A673 (cell line): ENCODE measurements around the gene ODAM. TPM values are rescaled to one million over a fixed set of nuclear protein-coding genes. Genes with fewer than 3 reads are reported as not detected.

ENCODE experiments used
- BruUV-seq: library from RNA; stranded (reverse); fragments of 400-500 nt; replicated peaks from 2 replicates; lab custom pipeline; 2021; lab: Mats Ljungman, UMichigan
- CTCF ChIA-PET: fragments of 300-600 bp; sonication (Branson Sonifier 250); formaldehyde crosslinking; loops from one replicate; lab custom pipeline; 2022; ENCODE audit warnings: antibody characterized with exemption; lab: Charles Lee
- POLR2A ChIA-PET: fragments of 300-600 bp; sonication (Branson Sonifier 250); formaldehyde crosslinking; loops from one replicate; lab custom pipeline; 2022; ENCODE audit warnings: antibody characterized with exemption; ENCODE audit not compliant: low non-redundant PET; lab: Charles Lee
- DNase-seq: peaks from one replicate; pipeline ENCODE4 v3.0.0-alpha.2; 2015; ENCODE audit warnings: low spot score
- H3K27ac ChIP-seq: fragments of 200-600 bp; sonication (generic); 2 replicates; pipeline ENCODE4 v1.5.1; 2016; ENCODE audit warnings: mixed run types, low read depth, mild to moderate bottlenecking, mixed read lengths, antibody characterized with exemption, low read length; ENCODE audit not compliant: poor library complexity, severe bottlenecking
- H3K27me3 ChIP-seq: fragments of 200-600 bp; sonication (generic); replicated peaks from 2 replicates; pipeline ENCODE4 v1.6.1; 2017; ENCODE audit warnings: mixed run types, low read depth, mild to moderate bottlenecking, mixed read lengths, antibody characterized with exemption, low read length; ENCODE audit not compliant: insufficient read depth, poor library complexity
- H3K36me3 ChIP-seq: fragments of 200-600 bp; sonication (generic); 2 replicates; pipeline ENCODE4 v1.6.1; 2016; ENCODE audit warnings: mixed run types, mild to moderate bottlenecking, mixed read lengths, antibody characterized with exemption, low read length; ENCODE audit not compliant: insufficient read depth, poor library complexity, severe bottlenecking
- H3K4me1 ChIP-seq: fragments of 200-600 bp; sonication (generic); 2 replicates; pipeline ENCODE4 v1.6.1; 2017; ENCODE audit warnings: mixed run types, mild to moderate bottlenecking, mixed read lengths, antibody characterized with exemption, low read length; ENCODE audit not compliant: insufficient read depth, poor library complexity, severe bottlenecking
- H3K4me3 ChIP-seq: fragments of 200-600 bp; sonication (generic); 2 replicates; pipeline ENCODE4 v1.5.1; 2016; ENCODE audit warnings: low read depth, mixed run types, mild to moderate bottlenecking, mixed read lengths, low read length; ENCODE audit not compliant: poor library complexity, severe bottlenecking
- H3K9me3 ChIP-seq: fragments of 200-600 bp; sonication (generic); 2 replicates; pipeline ENCODE4 v1.6.1; 2016; ENCODE audit warnings: mixed run types, low read depth, mild to moderate bottlenecking, mixed read lengths, antibody characterized with exemption, low read length; ENCODE audit not compliant: poor library complexity, severe bottlenecking
- EZH2 ChIP-seq: fragments of 200-600 bp; sonication (generic); IDR thresholded peaks from 2 replicates; pipeline ENCODE4 v1.6.1; 2017; ENCODE audit warnings: borderline replicate concordance, low read depth, mild to moderate bottlenecking, mixed read lengths, antibody characterized with exemption, low read length; ENCODE audit not compliant: poor library complexity, severe bottlenecking
- intact Hi-C: fragments of 100-400 bp; cut with micrococcal nuclease; formaldehyde crosslinking; loops from one replicate; pipeline ENCODE4 v1.10.0; 2022; ENCODE audit not compliant: unreplicated experiment
- total RNA-seq: library from RNA; stranded (reverse); gene quantifications from 2 replicates; pipeline ENCODE4 v1.2.3, GENCODE V29; 2021
- TF ChIP-seq, protein P1 (sequence below): fragments of 300-800, 200-600 bp; sonication (generic); conservative IDR thresholded peaks from 2 replicates; pipeline ENCODE4 v1.5.1; 2017; ENCODE audit warnings: low read depth, mild to moderate bottlenecking, antibody characterized with exemption, low read length, moderate library complexity, mixed read lengths

ODAM gene
- total RNA-seq, 1 experiment from 2014 or later: not detected

DNA sequence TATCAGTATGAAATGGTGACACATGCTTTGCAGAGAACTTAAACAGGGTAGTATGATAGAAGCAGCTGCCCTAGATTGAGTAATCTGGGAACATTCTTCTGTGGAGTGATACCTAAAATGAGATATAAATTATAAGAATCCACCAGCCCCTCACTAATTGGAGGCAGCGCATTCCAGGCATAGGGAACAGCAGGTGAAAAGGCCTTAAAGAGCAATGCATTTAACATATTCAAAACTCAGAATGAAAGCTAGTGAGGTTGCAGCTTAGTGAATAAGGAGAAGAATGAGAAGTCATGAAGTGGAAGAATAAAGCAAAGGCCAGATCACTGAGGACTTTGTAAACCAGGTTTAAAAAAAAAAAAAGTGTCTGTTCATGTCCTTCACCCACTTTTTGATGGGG, 4.9 kb upstream of the ODAM start:
- H3K36me3 ChIP-seq: no peaks in the 10 kb centered on the region
- no peaks in the 10 kb centered on the region for H3K27me3 ChIP-seq
- ChIA-PET CTCF (no interaction called here), POLR2A (no interaction called here)
- H3K27ac ChIP-seq: no peak overlapping the region
- DNase-seq: no peak
- no peaks in the 10 kb centered on the region for H3K4me1 ChIP-seq
- intact Hi-C loops: no loop called here
- no peak overlapping the region for H3K4me3 ChIP-seq
- no peaks in the 10 kb centered on the region for H3K9me3 ChIP-seq
- no TSS peak for BruUV-seq
- no peak for TF ChIP-seq EZH2
- TF ChIP-seq, protein P1, sequence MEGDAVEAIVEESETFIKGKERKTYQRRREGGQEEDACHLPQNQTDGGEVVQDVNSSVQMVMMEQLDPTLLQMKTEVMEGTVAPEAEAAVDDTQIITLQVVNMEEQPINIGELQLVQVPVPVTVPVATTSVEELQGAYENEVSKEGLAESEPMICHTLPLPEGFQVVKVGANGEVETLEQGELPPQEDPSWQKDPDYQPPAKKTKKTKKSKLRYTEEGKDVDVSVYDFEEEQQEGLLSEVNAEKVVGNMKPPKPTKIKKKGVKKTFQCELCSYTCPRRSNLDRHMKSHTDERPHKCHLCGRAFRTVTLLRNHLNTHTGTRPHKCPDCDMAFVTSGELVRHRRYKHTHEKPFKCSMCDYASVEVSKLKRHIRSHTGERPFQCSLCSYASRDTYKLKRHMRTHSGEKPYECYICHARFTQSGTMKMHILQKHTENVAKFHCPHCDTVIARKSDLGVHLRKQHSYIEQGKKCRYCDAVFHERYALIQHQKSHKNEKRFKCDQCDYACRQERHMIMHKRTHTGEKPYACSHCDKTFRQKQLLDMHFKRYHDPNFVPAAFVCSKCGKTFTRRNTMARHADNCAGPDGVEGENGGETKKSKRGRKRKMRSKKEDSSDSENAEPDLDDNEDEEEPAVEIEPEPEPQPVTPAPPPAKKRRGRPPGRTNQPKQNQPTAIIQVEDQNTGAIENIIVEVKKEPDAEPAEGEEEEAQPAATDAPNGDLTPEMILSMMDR: no peak

DNA sequence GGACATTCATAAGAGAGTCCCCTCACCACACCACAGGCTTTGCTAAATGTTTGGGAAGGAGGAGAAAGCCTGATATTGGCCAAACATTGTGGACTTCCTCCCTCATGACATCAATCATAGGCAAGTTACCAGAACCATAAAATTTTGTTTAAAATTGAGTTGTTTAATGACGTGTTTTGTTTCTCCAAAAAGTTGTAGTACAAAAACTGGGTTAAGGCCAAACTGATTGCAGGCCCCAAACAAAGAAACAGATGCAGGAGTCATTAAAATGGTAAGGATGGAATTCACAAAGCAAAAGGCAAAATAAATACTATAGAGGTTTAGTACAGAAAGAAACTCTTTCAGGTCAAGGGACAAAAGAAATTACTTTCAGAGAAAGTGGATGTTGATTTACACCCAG, 3.9 kb upstream of the ODAM start:
- Histone ChIP-seq H3K27ac (no peak overlapping the region), H3K27me3 (no peaks in the 10 kb centered on the region), H3K9me3 (no peaks in the 10 kb centered on the region), H3K4me1 (no peaks in the 10 kb centered on the region), H3K36me3 (no peaks in the 10 kb centered on the region), H3K4me3 (no peak overlapping the region)
- ChIA-PET POLR2A (no interaction called here), CTCF (no interaction called here)
- intact Hi-C loops: no loop called here
- TF ChIP-seq, protein P1: no peak
- TF ChIP-seq EZH2: no peak
- no peak for DNase-seq
- no TSS peak for BruUV-seq

DNA sequence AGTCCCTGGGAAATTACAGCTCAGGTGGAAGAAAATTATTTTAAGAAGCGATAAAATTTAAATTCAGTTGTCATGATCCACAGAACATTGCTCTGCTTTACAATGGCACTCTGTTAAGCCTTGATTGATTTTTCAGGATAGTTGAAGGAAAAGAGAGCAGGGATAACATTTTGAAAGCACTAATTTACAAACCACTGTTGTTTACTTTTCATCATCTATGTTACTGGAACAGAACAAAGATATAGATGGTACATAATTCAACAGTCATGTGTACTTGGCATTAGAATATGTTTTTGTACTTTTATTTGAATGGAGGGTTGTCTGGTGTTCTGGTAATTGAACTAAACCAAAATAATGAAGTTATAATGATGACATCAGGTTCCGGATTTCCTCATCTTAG, 2.6 kb upstream of the ODAM start:
- no TSS peak for BruUV-seq
- H3K9me3 ChIP-seq: no peaks in the 10 kb centered on the region
- H3K27ac ChIP-seq: no peak overlapping the region
- H3K27me3 ChIP-seq: no peaks in the 10 kb centered on the region
- no peak overlapping the region for H3K4me3 ChIP-seq
- TF ChIP-seq EZH2: no peak
- TF ChIP-seq, protein P1: no peak
- no peaks in the 10 kb centered on the region for H3K4me1 ChIP-seq
- POLR2A ChIA-PET: interaction anchor here (0.8 kb wide), 1 partner anchor 275 kb away, joined by 3 read pairs; no protein-coding TSS in a partner anchor
- no peaks in the 10 kb centered on the region for H3K36me3 ChIP-seq
- CTCF ChIA-PET: no interaction called here
- intact Hi-C loops: no loop called here
- no peak for DNase-seq
